HG03060 (cell line): ENCODE measurements around the gene PIGN.

Experiments
- ATAC-seq: cut with Tn5 transposase; IDR thresholded peaks from one replicate; pipeline ENCODE4 v1.9.1; 2021; ENCODE audit warnings: low read depth, moderate number of reproducible peaks; ENCODE audit not compliant: unreplicated experiment

PIGN gene

DNA sequence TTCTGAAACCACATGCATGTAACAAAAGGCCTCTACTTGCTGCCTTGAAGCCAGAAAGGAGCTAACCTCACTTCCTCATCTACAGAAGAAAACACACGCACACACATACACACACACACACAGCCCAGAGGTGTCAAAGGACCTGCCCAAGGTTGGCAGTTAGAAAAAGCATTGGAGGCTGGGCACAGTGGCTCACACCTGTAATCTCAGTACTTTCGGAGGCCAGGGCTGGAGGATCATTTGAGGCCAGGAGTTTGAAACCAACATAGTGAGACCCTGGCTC, 168.2 kb downstream of the PIGN start:
- no peak for ATAC-seq

DNA sequence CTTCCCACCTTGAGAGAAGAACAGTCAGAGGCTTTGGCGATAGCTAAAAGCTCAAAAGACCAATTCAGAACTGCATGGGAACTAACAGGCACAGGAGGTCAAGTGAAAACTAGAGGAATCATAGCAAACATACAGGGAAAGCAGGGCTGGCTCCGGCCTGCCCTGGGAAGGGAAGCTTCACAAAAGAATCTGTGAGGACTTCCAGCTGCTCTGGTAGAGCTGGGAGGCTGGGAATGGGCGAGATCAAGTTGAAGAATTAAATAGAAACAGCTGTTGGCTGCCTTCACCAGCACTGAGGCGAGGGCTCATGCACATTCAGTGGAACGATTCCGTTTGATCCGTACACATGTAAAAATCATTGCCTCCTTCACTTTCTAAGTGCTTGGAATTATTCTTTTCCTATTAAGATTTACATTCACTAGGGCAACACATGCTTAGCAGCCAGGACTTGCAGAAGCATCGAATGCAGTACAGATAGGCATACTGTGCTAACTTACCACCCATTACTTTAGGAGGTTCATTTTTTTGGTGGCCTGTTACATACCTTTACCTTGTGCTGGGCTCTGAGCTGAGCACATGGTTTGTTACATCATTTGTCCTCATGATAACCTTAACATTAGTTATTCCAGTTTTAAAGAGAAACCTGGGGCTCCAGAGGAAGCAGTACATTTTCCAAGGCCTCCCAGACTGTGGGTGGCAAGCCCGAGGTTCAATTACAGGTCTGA, 168.7 kb downstream of the PIGN start:
- no peak for ATAC-seq

DNA sequence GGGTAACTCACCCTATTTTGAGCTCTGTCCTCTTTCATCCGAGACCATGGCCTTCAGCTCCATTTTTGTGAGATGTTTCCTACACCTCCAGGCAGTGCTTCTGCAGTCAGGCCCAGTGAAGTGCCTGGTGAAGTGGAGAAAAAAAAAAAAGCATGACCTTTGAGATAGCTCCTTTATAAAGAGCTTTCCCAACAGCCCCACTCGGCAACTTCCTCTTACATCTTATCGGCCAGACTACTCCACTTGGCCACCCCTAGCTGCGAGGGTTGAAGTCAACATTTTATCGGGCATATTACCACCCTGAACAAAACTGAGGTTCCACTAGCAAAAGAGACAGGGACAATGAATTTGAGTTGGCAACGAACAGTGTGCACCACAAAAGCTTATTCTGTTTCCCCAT, 169.2 kb downstream of the PIGN start:
- ATAC-seq, result no peak

DNA sequence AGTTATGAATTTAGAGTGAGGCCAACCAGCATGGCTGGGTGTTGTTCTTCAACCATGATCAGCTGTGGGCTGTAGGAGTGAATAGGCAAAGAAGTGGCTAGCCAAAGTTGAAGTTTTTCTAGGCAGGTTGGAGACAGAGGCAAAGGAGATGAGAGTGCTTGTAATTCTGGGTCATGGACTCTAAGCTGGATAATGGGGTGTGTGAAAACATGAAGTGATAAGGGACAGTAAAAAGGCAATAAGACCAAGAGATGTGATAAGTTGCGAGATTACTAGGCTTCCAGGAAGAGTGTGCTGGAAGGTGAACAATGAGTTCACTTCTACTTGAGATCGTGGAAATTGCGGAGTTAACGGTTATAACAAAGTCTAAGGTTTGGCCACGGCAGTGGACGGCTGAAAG, 175.4 kb downstream of the PIGN start:
- ATAC-seq, result no peak

DNA sequence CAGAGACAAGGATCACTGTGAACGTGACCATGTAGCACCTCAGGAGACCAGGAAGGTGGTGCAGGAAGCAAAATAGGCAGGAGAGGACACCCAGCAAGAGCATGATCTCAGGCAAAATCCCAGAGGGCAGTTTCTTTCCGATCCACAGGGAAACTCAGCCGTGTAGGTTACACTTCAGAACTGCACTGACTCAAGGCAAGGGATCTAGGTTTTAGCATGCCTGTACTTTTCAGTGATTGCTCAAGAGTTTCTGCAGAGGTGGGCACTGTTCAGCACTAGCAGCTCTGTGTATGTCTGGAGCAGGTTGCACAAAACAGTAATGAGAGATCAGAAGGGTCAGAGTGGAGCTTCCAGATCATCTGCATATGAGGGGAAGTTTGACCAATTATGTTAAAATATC, 177.3 kb downstream of the PIGN start:
- no peak for ATAC-seq

DNA sequence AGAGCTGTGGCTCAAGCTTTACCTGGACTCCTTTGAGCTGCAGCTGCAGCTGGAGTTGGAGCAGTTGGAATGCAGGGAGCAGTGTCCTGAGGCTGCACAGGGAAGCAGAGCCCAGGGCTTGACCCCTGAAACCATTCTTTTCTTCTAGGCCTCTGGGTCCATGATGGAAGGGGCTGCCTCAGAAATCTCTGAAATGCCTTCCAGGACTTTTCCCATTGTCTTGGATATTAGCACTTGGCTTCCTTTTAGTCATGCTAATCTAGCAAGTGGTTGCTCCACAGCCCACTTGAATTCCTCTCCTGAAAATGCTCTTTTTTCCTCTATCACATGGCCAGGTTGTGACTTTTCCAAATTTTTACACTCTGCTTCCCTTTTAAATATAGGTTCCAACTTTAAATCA, 185.5 kb downstream of the PIGN start:
- no peak for ATAC-seq

DNA sequence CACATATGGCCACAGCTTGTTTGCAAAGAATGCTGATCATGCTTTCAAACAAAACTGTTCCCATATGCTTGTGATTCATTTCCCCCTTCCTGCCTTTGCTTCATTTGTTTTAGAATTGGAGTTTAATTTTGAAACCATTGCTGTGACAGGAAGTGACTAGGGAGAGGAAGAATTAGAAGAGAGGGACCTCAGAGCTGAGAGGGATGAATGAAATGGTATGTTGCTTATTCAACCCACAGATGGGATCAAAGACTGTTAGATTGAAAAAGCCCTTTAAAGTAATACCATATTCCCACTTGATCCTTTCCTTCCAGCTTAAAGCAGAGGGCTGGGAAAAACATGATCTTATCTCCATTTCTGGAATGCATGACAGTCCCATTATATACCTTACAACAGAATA, 187.9 kb downstream of the PIGN start:
- no peak for ATAC-seq

DNA sequence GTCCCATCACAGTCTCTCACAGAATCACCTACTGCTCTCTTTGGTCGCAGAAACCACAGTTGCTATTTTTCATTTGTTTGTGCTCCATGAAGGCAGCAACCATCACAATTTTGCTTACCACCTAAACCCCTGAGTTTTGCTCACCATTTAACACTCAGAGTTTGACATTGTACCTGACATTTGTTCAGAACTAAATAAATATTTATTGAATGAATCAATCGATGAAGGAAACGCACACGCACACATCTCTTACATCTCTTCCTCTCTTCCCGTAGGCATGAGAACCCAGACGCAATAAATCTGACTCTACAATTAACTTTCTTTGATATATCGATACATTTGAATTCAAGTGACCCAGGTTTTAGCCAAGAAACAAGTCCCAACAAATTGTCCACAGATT, 188.5 kb downstream of the PIGN start:
- no peak for ATAC-seq

DNA sequence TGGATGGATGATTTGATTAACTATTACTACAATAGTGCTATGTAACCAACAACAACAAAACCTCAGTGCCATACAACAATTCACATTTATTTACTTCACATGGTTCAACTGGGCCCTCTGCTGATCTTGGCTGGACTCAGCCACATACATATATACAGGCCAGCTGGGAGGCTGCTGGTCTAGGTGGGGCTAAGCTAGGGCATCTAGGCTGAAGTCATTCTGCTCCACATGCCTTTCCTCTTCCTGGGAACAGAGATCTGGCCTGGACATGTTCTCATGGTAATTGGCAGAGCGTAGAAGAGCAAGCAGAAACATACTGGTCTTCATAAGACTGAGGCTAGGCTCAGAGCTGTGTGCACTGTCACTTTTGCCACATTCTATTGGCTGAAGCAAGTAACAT, 191.2 kb downstream of the PIGN start:
- no peak for ATAC-seq

DNA sequence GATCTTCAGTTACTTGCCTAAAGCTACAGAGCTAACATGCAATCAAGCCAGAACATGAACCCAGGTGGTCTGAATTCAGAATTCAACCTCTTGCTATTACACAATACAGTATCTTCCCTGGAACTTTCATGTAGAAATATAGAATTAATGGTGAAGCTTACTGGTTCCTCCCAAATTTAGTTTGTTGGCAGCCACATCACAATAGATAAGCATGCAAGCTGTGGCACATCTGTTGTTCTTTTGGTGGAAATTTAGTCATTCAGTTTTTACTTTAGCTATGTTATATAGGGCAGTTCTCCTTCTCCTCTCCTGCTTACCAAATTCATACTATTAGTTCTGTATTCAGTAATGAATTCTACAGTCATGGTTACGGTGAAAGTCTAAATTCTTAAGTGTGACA, 193.0 kb downstream of the PIGN start:
- ATAC-seq, result no peak

DNA sequence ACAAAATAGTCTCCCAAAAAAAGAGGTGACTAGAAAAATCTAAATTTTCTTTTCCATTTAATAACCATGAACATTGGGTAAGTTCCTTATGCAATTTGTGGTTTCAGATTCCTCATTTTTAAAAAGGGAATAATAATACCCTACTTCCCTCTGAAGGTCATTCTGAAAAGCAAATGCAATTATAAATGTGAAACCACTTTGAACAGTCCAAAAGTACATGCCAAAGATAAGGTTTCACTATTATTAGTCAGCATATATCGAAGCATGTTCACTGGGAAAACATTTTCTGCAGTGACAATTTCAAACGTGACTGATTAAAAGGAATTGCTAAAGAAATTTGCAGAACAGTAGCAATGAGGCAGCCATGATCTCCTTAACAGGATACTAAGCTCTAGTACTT, 193.9 kb downstream of the PIGN start:
- ATAC-seq, result no peak

DNA sequence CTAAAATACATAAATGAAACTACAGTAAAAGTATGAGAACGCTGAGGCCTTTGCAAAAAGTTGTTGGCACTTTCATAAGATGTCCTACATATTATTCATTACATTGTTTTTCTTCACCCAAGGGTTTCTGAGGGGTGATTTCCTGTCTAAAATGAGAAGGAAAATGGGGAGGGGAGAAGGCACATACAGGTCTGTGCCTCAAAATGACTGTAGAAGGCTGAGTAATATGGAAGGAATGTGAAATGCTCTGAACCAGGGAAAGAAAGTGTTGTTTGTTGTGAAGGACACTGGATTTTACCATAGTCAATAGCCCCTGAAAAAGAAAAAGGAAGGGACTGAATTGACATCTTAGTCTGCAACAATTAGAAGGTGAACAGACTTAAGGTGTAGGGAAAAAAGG, 194.6 kb downstream of the PIGN start:
- no peak for ATAC-seq

DNA sequence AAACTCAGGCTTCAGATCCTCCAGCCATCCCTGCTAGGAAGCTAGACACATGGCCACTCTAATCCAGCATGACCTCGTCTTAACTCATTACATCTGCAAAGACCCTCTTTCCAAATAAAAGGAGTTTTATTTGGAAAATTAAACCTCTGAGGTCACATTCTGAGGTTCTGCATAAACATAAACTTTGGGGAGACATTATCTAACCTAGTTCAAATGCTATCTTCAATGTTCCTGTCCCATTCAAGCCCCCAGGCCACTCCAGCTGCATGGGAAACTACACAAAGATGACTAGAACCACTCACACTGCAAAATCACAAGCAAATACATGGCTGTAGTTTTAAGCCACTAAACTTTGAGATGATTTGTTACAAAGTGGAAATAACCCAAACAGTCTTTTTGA, 195.0 kb downstream of the PIGN start:
- ATAC-seq, result no peak

DNA sequence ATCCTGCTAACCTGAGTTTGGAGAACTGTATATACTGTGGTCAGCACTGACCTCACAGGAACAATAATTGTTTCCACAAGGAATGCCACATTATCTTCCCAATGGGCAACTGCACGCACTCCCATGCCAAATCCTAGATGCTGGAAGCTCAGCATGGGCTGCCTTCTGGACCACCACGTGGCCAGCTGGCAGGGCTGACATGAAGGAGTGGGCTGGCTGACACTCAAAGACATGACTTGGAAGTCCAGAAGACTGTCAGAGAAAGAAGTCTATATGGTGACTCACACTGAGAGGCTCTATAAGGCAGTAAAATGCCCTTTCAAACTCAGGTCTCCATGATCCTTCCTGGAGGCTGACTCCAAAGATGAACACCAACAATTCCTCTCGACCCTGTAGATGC, 195.7 kb downstream of the PIGN start:
- ATAC-seq, result no peak
